IMR-90 (cell line): ENCODE data around the gene OTULINL. TPM values are rescaled to one million over a fixed set of nuclear protein-coding genes. Genes with fewer than 3 reads are reported as not detected.

Experiments used
- ATAC-seq: fragments of 200-7000 bp; cut with Tn5 transposase; 2 replicates; pipeline ENCODE4 v1.9.1; 2020; ENCODE audit warnings: low read depth, mild to moderate bottlenecking, moderate library complexity
- BruUV-seq: library from RNA; stranded (reverse); fragments of 400-500 nt; replicated peaks from 2 replicates; lab custom pipeline; 2021; lab: Mats Ljungman, UMichigan
- CTCF ChIA-PET: fragments of 300-600 bp; formaldehyde crosslinking; extraction: SDS; loops from one replicate; lab custom pipeline; 2021; ENCODE audit warnings: antibody characterized with exemption; lab: Yijun Ruan, JAX
- POLR2A ChIA-PET: fragments of 300-600 bp; sonication (Branson Sonifier 250); formaldehyde crosslinking; loops from one replicate; lab custom pipeline; 2022; ENCODE audit warnings: antibody characterized with exemption; ENCODE audit not compliant: unreplicated experiment; lab: Charles Lee
- DNase-seq: peaks from one replicate; pipeline ENCODE4 v3.0.0; 2013
- H2AFZ ChIP-seq: replicated peaks from 2 replicates; pipeline ENCODE3; 2013; ENCODE audit warnings: low read length, mild to moderate bottlenecking; ENCODE audit not compliant: poor library complexity
- H2AK5ac ChIP-seq: 2 replicates; pipeline ENCODE4 v1.6.1; 2013; ENCODE audit warnings: low read depth, low read length, inconsistent platforms
- H2AK9ac ChIP-seq: replicated peaks from 2 replicates; pipeline ENCODE3; 2013; ENCODE audit warnings: mild to moderate bottlenecking, low read depth, low read length, moderate library complexity; ENCODE audit not compliant: poor library complexity
- H2BK120ac ChIP-seq: 2 replicates; pipeline ENCODE4 v1.6.1; 2013; ENCODE audit warnings: low read depth, low read length, inconsistent platforms
- H2BK15ac ChIP-seq: 3 replicates; pipeline ENCODE4 v1.6.1; 2013; ENCODE audit warnings: low read depth, low read length, inconsistent platforms
- H2BK20ac ChIP-seq: 2 replicates; pipeline ENCODE4 v1.6.1; 2013; ENCODE audit warnings: low read depth, mild to moderate bottlenecking, inconsistent platforms, low read length, moderate library complexity
- H2BK5ac ChIP-seq: 2 replicates; pipeline ENCODE4 v1.6.1; 2013; ENCODE audit warnings: mild to moderate bottlenecking, low read depth, low read length, inconsistent platforms; ENCODE audit not compliant: poor library complexity, severe bottlenecking
- H3K14ac ChIP-seq: replicated peaks from 2 replicates; pipeline ENCODE4 v1.6.1; 2013; ENCODE audit warnings: low read depth, low read length, inconsistent platforms
- H3K18ac ChIP-seq: 2 replicates; pipeline ENCODE4 v1.6.1; 2013; ENCODE audit warnings: low read depth, low read length, control low read depth
- H3K23ac ChIP-seq: 2 replicates; pipeline ENCODE4 v1.6.1; 2013; ENCODE audit warnings: low read depth, low read length, inconsistent platforms
- H3K27ac ChIP-seq: 2 replicates; pipeline ENCODE4 v1.5.1; 2013; ENCODE audit warnings: mild to moderate bottlenecking, control low read depth, low read length; ENCODE audit not compliant: insufficient read depth
- H3K27me3 ChIP-seq: 2 replicates; pipeline ENCODE4 v1.6.1; 2013; ENCODE audit warnings: low read length; ENCODE audit not compliant: control insufficient read depth, insufficient read depth
- H3K36me3 ChIP-seq: 2 replicates; pipeline ENCODE4 v1.6.1; 2013; ENCODE audit warnings: low read length, mixed read lengths; ENCODE audit not compliant: control insufficient read depth, insufficient read depth
- H3K4ac ChIP-seq: 2 replicates; pipeline ENCODE4 v1.6.1; 2013; ENCODE audit warnings: low read depth, low read length, inconsistent platforms
- H3K4me1 ChIP-seq: 2 replicates; pipeline ENCODE4 v1.6.1; 2013; ENCODE audit warnings: low read length, mixed read lengths; ENCODE audit not compliant: control insufficient read depth, insufficient read depth
- H3K4me2 ChIP-seq: 2 replicates; pipeline ENCODE4 v1.6.1; 2013; ENCODE audit warnings: low read depth, mild to moderate bottlenecking, control low read depth, low read length, moderate library complexity
- H3K4me3 ChIP-seq: 2 replicates; pipeline ENCODE4 v1.5.1; 2013; ENCODE audit warnings: low read depth, mild to moderate bottlenecking, control low read depth, low read length, moderate library complexity; ENCODE audit not compliant: insufficient read depth
- H3K56ac ChIP-seq: 2 replicates; pipeline ENCODE4 v1.6.1; 2013; ENCODE audit warnings: low read length, inconsistent platforms; ENCODE audit not compliant: insufficient read depth; ENCODE audit errors: extremely low read depth
- H3K79me1 ChIP-seq, 2 experiments: 2 replicates each; pipeline ENCODE4 v1.6.1; 2013; ENCODE audit warnings: low read length in 2 of 2, inconsistent platforms in 1 of 2, low read depth in 1 of 2
- H3K9ac ChIP-seq: 2 replicates; pipeline ENCODE4 v1.6.1; 2013; ENCODE audit warnings: low read depth, low read length, control low read depth
- H3K9me1 ChIP-seq: 2 replicates; pipeline ENCODE4 v1.6.1; 2013; ENCODE audit warnings: low read length, inconsistent platforms; ENCODE audit not compliant: insufficient read depth
- H3K9me3 ChIP-seq: 2 replicates; pipeline ENCODE4 v1.6.1; 2013; ENCODE audit warnings: low read length; ENCODE audit not compliant: control insufficient read depth, insufficient read depth
- H4K20me1 ChIP-seq: 2 replicates; pipeline ENCODE4 v1.6.1; 2013; ENCODE audit warnings: low read length, inconsistent platforms; ENCODE audit not compliant: insufficient read depth
- H4K5ac ChIP-seq: 2 replicates; pipeline ENCODE4 v1.6.1; 2013; ENCODE audit warnings: mild to moderate bottlenecking, low read depth, low read length, control low read depth
- H4K8ac ChIP-seq, 2 experiments: 2 replicates each; pipeline ENCODE4 v1.6.1; 2013; ENCODE audit warnings: low read depth in 2 of 2, low read length in 2 of 2, control low read depth in 1 of 2, inconsistent platforms in 1 of 2
- H4K91ac ChIP-seq: 2 replicates; pipeline ENCODE4 v1.6.1; 2013; ENCODE audit warnings: low read depth, low read length, inconsistent platforms; ENCODE audit not compliant: insufficient read depth
- BHLHE40 ChIP-seq: fragments of 150-350 bp; IDR thresholded peaks from 2 replicates; pipeline ENCODE4 v1.6.1; 2016; ENCODE audit warnings: mild to moderate bottlenecking, low read depth, low read length
- FOS ChIP-seq: fragments of 150-350 bp; IDR thresholded peaks from 2 replicates; pipeline ENCODE4 v1.6.1; 2016; ENCODE audit warnings: low read depth, low read length
- MAFK ChIP-seq: IDR thresholded peaks from 2 replicates; pipeline ENCODE4 v1.6.1; 2012; ENCODE audit warnings: low read depth, low read length, improper control_type of control experiment
- MAZ ChIP-seq: IDR thresholded peaks from 2 replicates; pipeline ENCODE4 v1.6.1; 2012; ENCODE audit warnings: low read depth, mild to moderate bottlenecking, low read length, improper control_type of control experiment, moderate library complexity, borderline replicate concordance
- MXI1 ChIP-seq: IDR thresholded peaks from 2 replicates; pipeline ENCODE4 v1.6.1; 2012; ENCODE audit warnings: low read depth, mild to moderate bottlenecking, low read length, moderate library complexity, borderline replicate concordance
- POLR2A ChIP-seq: IDR thresholded peaks from 2 replicates; pipeline ENCODE4 v1.6.1; 2012; ENCODE audit warnings: mild to moderate bottlenecking, low read depth, low read length
- SMC3 ChIP-seq: fragments of 150-350 bp; IDR thresholded peaks from 2 replicates; pipeline ENCODE4 v1.6.1; 2016; ENCODE audit warnings: low read depth, mild to moderate bottlenecking, antibody characterized with exemption, low read length, moderate library complexity
- WGBS, 2 experiments: methylation state at CpG; one replicate each; pipeline versions ENCODE4 v1.1.5 to v1.1.7; 2013; ENCODE audit warnings: missing lambda C conversion rate in 2 of 2; ENCODE audit not compliant: insufficient read length in 1 of 2; ENCODE audit errors: extremely low coverage in 2 of 2; 5-methylcytosine and 5-hydroxymethylcytosine counted together
- dilution Hi-C: fragments of 300-500 bp; cut with HindIII; formaldehyde crosslinking; loops from one replicate; pipeline ENCODE4 v1.14.3; 2018; ENCODE audit warnings: low sequenced_read_pairs; ENCODE audit not compliant: unreplicated experiment
- in situ Hi-C: fragments of 300-500 bp; cut with MboI; formaldehyde crosslinking; loops from 3 replicates; pipeline ENCODE4 v1.14.3; 2019; ENCODE audit warnings: low sequenced_read_pairs, inconsistent platforms, mixed read lengths
- intact Hi-C: fragments of 100-400 bp; cut with micrococcal nuclease; formaldehyde crosslinking; loops from 2 replicates; pipeline ENCODE4 v1.10.0; 2022
- polyA plus RNA-seq, 3 experiments: library from polyadenylated mRNA; depleted of rRNA; stranded (reverse); fragments of >200 nt; gene quantifications; 2 replicates each; pipeline ENCODE4 v1.2.3, GENCODE V29; 2012; ENCODE audit warnings: low replicate concordance in 1 of 3
- total RNA-seq: library from RNA; depleted of rRNA; stranded (reverse); fragments of >200 nt; gene quantifications from 2 replicates; pipeline ENCODE4 v1.2.3, GENCODE V29; 2012

The OTULINL gene
- total and polyA plus RNA-seq, 2 of the 4 experiments (the other 2 are of a cell fraction) = 0.09 to 0.18 TPM

GRCh38 chr5:14593326-14594021 lies 11.9 kb downstream of the OTULINL start:
- no CpG with 5 or more reads among the region's 4 CpGs for WGBS, 2 experiments
- dilution Hi-C loops = no loop called here
- H3K27me3 ChIP-seq = peaks cover 22% of the 10 kb centered on the region

More at GRCh38 chr5:14593326-14594021, 11.9 kb downstream of the OTULINL start:
- Histone ChIP-seq H3K9me1 (0 out of 2 replicates have a peak, but pooled peaks cover 2% of the 10 kb centered on the region), H2AFZ (no peak overlapping the region), H2BK5ac (no peak overlapping the region), H3K56ac (no peak overlapping the region), H4K8ac (0 out of 4 replicates have a peak overlapping the region, but pooled peaks of 1 of the 2 experiments have one; percentile 12), H3K9me3 (no peaks in the 10 kb centered on the region), H3K4me3 (no peak overlapping the region), H3K14ac (no peak overlapping the region), H4K91ac (no peak overlapping the region), H3K27ac (no peak overlapping the region), H3K4me1 (no peaks in the 10 kb centered on the region), H3K18ac (no peak overlapping the region), H3K36me3 (no peaks in the 10 kb centered on the region), H2BK15ac (no peak overlapping the region), H3K4ac (no peak overlapping the region), H2AK5ac (no peak overlapping the region), H3K4me2 (no peak overlapping the region; the same call in 1 of the 2 replicates), H3K9ac (no peak overlapping the region), H4K5ac (no peak overlapping the region), H2BK120ac (no peak overlapping the region), H2AK9ac (no peak overlapping the region), H4K20me1 (0 out of 2 replicates have a peak, but pooled peaks cover 3% of the 10 kb centered on the region), H3K23ac (no peak overlapping the region), H3K79me1 (no peaks in the 10 kb centered on the region), H2BK20ac (no peak overlapping the region)
- no TSS peak for BruUV-seq
- DNase-seq (peak; percentile 41), ATAC-seq (peak; percentile 69)
- in situ Hi-C loops (no loop called here), intact Hi-C loops (no loop called here)
- ChIA-PET CTCF (no interaction called here), POLR2A (no interaction called here)
- TF ChIP-seq SMC3 = no peak
- TF ChIP-seq MAZ = no peak
- no peak for TF ChIP-seq MXI1
- no peak for TF ChIP-seq MAFK
- TF ChIP-seq FOS = no peak
- TF ChIP-seq POLR2A = no peak
- no peak for TF ChIP-seq BHLHE40
